Neural cell (in vitro differentiated cells): ENCODE results near the gene PDPK1. TPM values are rescaled to one million over a fixed set of nuclear protein-coding genes. Genes with fewer than 3 reads are reported as not detected.

Experiments
- H2AFZ ChIP-seq: fragments of 200-600, 300-800 bp; sonication (generic), shearing (Covaris generic); 2 replicates; pipeline ENCODE4 v1.6.0; 2014; ENCODE audit warnings: low read depth, mild to moderate bottlenecking, antibody characterized with exemption, low read length, moderate library complexity
- H3F3A ChIP-seq: fragments of 200-600 bp; shearing (Covaris generic); 2 replicates; pipeline ENCODE4 v1.6.1; 2016; ENCODE audit warnings: mild to moderate bottlenecking, moderate library complexity, mixed read lengths, antibody characterized with exemption, low read length; ENCODE audit not compliant: insufficient read depth, poor library complexity, severe bottlenecking
- H3K27ac ChIP-seq: fragments of 200-600, 300-800 bp; sonication (generic), shearing (Covaris generic); 2 replicates; pipeline ENCODE4 v1.5.1; 2014; ENCODE audit warnings: mild to moderate bottlenecking, low read length, moderate library complexity
- H3K27me3 ChIP-seq: fragments of 300-800, 200-600 bp; sonication (generic), shearing (Covaris generic); 2 replicates; pipeline ENCODE4 v1.6.0; 2014; ENCODE audit warnings: mild to moderate bottlenecking, low read depth, low read length, moderate library complexity; ENCODE audit not compliant: insufficient read depth
- H3K36me3 ChIP-seq: fragments of 300-800, 200-600 bp; sonication (generic), shearing (Covaris generic); 2 replicates; pipeline ENCODE4 v1.5.1; 2014; ENCODE audit warnings: mild to moderate bottlenecking, antibody characterized with exemption, low read length, moderate library complexity; ENCODE audit not compliant: insufficient read depth
- H3K4me2 ChIP-seq: fragments of 300-800, 200-600 bp; sonication (generic), shearing (Covaris generic); 2 replicates; pipeline ENCODE4 v1.6.0; 2014; ENCODE audit warnings: mild to moderate bottlenecking, low read length
- H3K4me3 ChIP-seq: fragments of 300-800, 200-600 bp; sonication (generic), shearing (Covaris generic); 2 replicates; pipeline ENCODE4 v1.5.1; 2014; ENCODE audit warnings: mild to moderate bottlenecking, low read length, moderate library complexity
- H3K79me2 ChIP-seq: fragments of 200-600 bp; shearing (Covaris generic); replicated peaks from 2 replicates; pipeline ENCODE4 v1.6.0; 2014; ENCODE audit warnings: mild to moderate bottlenecking, low read length, moderate library complexity; ENCODE audit not compliant: insufficient read depth
- H3K9ac ChIP-seq: fragments of 300-800, 200-600 bp; sonication (generic), shearing (Covaris generic); 2 replicates; pipeline ENCODE4 v1.6.1; 2016; ENCODE audit warnings: mild to moderate bottlenecking, low read length, mixed read lengths
- H3K9me2 ChIP-seq: fragments of 200-600 bp; shearing (Covaris generic); 2 replicates; pipeline ENCODE4 v1.6.1; 2016; ENCODE audit warnings: mild to moderate bottlenecking, low read length, mixed read lengths; ENCODE audit not compliant: insufficient read depth
- H3K9me3 ChIP-seq: fragments of 200-600, 300-800 bp; sonication (generic), shearing (Covaris generic); 2 replicates; pipeline ENCODE4 v1.6.1; 2016; ENCODE audit warnings: mild to moderate bottlenecking, mixed run types, low read length, moderate library complexity, mixed read lengths
- H4K20me1 ChIP-seq: fragments of 200-600 bp; shearing (Covaris generic); 2 replicates; pipeline ENCODE4 v1.6.1; 2016; ENCODE audit warnings: mild to moderate bottlenecking, mixed run types; ENCODE audit not compliant: insufficient read depth
- CTCF ChIP-seq: fragments of 450-650 bp; IDR thresholded peaks from 2 replicates; pipeline ENCODE4 v1.5.1; 2014; ENCODE audit warnings: antibody characterized with exemption, mild to moderate bottlenecking, moderate library complexity; ENCODE audit not compliant: poor library complexity, severe bottlenecking
- EP300 ChIP-seq: fragments of 450-650 bp; conservative IDR thresholded peaks from 2 replicates; pipeline ENCODE4 v1.6.1; 2014; ENCODE audit warnings: antibody characterized with exemption, mild to moderate bottlenecking, moderate library complexity; ENCODE audit not compliant: poor library complexity, severe bottlenecking
- EZH2 ChIP-seq: fragments of 200-600, 300-800 bp; shearing (Covaris generic), sonication (generic); IDR thresholded peaks from 2 replicates; pipeline ENCODE4 v1.6.1; 2014; ENCODE audit warnings: antibody characterized with exemption, low read length, borderline replicate concordance, mild to moderate bottlenecking; ENCODE audit not compliant: insufficient read depth, poor library complexity, severe bottlenecking
- MXI1 ChIP-seq: fragments of 450-650 bp; conservative IDR thresholded peaks from 2 replicates; pipeline ENCODE4 v1.6.1; 2014; ENCODE audit warnings: antibody characterized with exemption, mild to moderate bottlenecking; ENCODE audit not compliant: poor library complexity, severe bottlenecking
- POLR2AphosphoS5 ChIP-seq: IDR thresholded peaks from 2 replicates; pipeline ENCODE4 v1.6.1; 2012
- RAD21 ChIP-seq: fragments of 450-650 bp; conservative IDR thresholded peaks from 2 replicates; pipeline ENCODE4 v1.6.1; 2014; ENCODE audit warnings: antibody characterized with exemption, mild to moderate bottlenecking, moderate library complexity
- REST ChIP-seq: IDR thresholded peaks from 2 replicates; pipeline ENCODE4 v1.6.1; 2012; ENCODE audit warnings: borderline replicate concordance
- SMC3 ChIP-seq: fragments of 450-650 bp; conservative IDR thresholded peaks from 2 replicates; pipeline ENCODE4 v1.6.1; 2014; ENCODE audit warnings: antibody characterized with exemption, mild to moderate bottlenecking, moderate library complexity; ENCODE audit not compliant: poor library complexity
- TAF1 ChIP-seq: IDR thresholded peaks from 2 replicates; pipeline ENCODE4 v1.6.1; 2012; ENCODE audit warnings: low read depth
- polyA plus RNA-seq: library from polyadenylated mRNA; depleted of rRNA; stranded (reverse); fragments of >200 nt; gene quantifications from 2 replicates; pipeline ENCODE4 v1.2.3, GENCODE V29; 2014

The PDPK1 gene
- polyA plus RNA-seq, 1 donor from 2014 or later, result 18.6 TPM

- H3K79me2 ChIP-seq, result peaks cover 35% of the 10 kb centered on the region
- no peaks in the 10 kb centered on the region for H3K27me3 ChIP-seq
- peak overlapping the region; percentile 73 for H3K4me3 ChIP-seq
- no peaks in the 10 kb centered on the region for H3F3A ChIP-seq
- peak overlapping the region; percentile 61 for H3K9ac ChIP-seq
- peaks cover 29% of the 10 kb centered on the region for H4K20me1 ChIP-seq
- no peaks in the 10 kb centered on the region for H3K9me3 ChIP-seq
- H3K9me2 ChIP-seq, result no peaks in the 10 kb centered on the region
- H3K27ac ChIP-seq, result no peak overlapping the region
- H3K36me3 ChIP-seq, result no peaks in the 10 kb centered on the region
- H3K4me2 ChIP-seq, result peak overlapping the region; percentile 62
- H2AFZ ChIP-seq, result no peak overlapping the region
- TF ChIP-seq POLR2AphosphoS5, result no peak
Observed at GRCh38 chr16:2520784-2521531, 16.9 kb upstream of the PDPK1 start.

- Histone ChIP-seq H3K9me3 (no peaks in the 10 kb centered on the region), H3K4me3 (no peak overlapping the region), H3F3A (no peaks in the 10 kb centered on the region), H3K9me2 (no peaks in the 10 kb centered on the region), H3K36me3 (no peaks in the 10 kb centered on the region), H4K20me1 (peaks cover 6% of the 10 kb centered on the region), H3K9ac (no peak overlapping the region), H3K79me2 (peaks cover 9% of the 10 kb centered on the region), H2AFZ (no peak overlapping the region), H3K27me3 (no peaks in the 10 kb centered on the region), H3K27ac (no peak overlapping the region), H3K4me2 (no peak overlapping the region)
- TF ChIP-seq TAF1, result no peak
- no peak for TF ChIP-seq POLR2AphosphoS5
- no peak for TF ChIP-seq MXI1
- TF ChIP-seq CTCF, result no peak
- TF ChIP-seq REST, result no peak
- TF ChIP-seq EP300, result no peak
- no peak for TF ChIP-seq RAD21
- no peak for TF ChIP-seq EZH2
- TF ChIP-seq SMC3, result no peak
Observed at GRCh38 chr16:2523801-2524231, 14.0 kb upstream of the PDPK1 start.
